ENCODE results near the gene ACVR1B.

- TF ChIP-seq CTCF (IDR thresholded peaks at IDR 0.05; ENCODE audit: poor library complexity) (no peak), EZH2phosphoT487 (IDR thresholded peaks at IDR 0.05; ENCODE audit: low read depth, severe bottlenecking, unreplicated experiment) (no peak)
Observed at GRCh38 chr12:51917041-51917590, 34.4 kb upstream of the ACVR1B start.
